ENCODE measurements around the gene TBC1D9. TPM values are rescaled to one million over a fixed set of nuclear protein-coding genes. Genes with fewer than 3 reads are reported as not detected.

TBC1D9 gene
- polyA plus RNA-seq, 3 donors: 55.7 to 68.9 (median 56.9) TPM

DNA sequence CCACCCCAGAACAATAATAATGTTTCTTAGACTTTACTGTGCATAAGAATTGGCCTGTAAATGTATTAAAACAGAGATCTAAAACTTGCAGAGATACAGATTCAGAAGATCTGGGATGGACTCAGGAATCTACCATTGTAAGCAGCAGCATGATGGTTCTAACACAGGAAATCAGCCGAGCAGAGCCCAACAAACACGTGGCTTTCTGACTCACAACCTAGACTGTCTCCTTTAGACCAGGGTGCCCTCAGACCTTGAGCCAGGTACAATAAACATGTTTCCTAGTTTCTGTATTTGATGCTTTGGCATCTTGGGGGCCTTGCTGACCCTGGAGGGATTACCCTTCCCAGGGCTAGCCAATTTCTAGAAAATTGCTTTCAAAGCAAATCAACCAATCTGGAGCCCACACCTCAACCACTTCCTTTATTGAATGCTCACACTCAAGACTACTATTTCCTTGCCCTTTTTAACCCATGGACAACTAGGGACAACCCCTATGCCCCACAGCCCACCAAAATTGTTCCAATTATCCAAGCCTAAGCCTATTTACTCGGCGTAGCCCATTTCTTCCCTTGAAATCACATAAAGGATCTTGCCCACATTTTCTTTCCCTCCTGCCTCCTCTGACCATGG lies 80.5 kb downstream of the TBC1D9 start:
- DNase-seq (ENCODE audit: extremely low read depth in 1 of 11, low read depth in 9 of 11, low spot score in 4 of 11): no peak

DNA sequence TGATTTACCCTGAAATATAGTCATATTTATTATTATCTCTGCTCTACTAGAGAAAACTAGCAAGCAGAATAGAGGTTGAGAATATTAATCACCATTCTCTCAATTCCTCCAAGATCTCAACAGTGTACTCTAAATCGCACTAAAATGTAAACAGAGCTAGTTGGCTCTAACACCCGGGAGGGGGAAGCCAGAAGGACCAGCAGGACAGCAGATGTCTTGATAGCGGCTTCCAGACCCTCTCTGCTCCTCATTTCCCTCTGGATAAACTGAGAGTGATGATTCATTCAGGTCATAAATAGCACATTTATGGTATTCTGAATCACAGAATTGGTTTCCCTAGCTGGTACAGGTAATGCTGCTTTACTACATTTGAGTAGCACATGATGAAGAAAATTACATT lies 82.5 kb downstream of the TBC1D9 start:
- no peak for DNase-seq (ENCODE audit: extremely low read depth in 1 of 11, low read depth in 9 of 11, low spot score in 4 of 11)

DNA sequence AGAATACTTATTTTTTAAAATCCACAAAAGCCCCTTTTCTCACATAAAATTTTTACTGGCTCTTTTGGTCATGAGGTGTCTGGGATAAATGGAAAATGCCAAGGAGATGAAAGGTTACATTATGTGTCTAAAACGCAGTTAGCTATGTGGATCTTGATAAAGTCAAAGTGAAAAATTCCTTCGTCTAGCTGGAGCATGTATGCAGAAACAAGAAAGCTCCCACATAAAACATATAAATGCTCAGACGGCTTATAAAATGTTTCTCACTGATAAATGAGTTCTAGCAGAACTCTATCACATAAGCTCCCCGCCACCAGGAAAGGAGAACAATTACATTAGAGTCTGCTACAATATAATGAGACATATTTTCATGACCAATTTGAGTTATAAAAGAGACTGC lies 83.8 kb downstream of the TBC1D9 start:
- DNase-seq (ENCODE audit: extremely low read depth in 1 of 11, low read depth in 9 of 11, low spot score in 4 of 11): no peak

DNA sequence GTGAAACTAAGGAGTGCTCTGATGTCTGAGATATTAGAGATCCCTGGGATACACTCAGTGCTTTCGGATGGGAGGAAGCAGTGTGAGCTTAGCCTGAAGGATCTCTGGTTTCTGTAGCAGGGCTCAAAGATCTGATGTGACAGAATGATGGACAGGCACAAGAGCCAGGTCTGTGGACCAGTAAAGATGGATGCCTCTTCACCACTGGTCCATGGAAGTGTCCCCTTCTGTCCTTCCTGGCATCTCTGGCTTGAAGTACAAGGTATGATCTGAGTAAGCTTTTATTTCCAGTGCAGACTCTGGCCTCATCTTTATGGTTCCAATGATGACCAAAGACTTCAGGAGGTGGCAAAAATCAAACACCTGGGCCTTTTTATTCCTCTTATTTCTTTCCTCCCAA lies 88.1 kb downstream of the TBC1D9 start:
- DNase-seq (ENCODE audit: extremely low read depth in 1 of 11, low read depth in 9 of 11, low spot score in 4 of 11): no peak

DNA sequence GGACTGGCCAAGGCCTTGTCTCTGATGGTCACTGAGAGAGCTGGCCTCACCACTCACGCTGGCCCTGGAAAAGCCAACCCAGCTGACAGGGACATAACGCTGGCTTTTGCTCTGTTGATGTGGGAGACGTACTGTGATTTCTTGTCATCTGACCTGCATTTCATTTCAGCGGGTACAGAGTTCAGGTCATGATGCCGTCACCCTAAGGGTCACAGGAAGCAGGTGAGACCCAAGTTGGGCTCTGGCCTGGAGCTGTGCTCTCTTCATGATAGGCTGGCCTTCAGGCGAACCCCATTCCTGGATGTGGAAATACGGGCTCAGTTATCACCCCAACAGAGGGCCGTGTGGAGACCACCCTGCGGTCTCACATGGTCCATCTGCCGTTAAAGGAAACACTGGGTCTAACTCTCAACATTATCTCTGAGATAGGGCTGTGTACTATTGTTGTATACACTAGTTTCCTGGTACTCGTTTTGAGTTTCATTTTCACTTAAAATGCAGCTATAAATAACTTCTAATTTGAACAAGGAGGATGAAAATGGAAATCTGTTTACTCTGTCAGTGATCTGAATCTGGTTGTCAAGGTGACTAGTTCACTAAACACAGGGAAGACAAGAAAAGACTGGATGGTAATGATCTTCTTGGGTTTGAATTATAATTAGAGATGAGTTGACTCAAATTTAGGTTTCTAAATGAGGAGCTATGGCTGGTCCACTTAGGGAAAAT lies 89.1 kb downstream of the TBC1D9 start:
- no peak for DNase-seq (ENCODE audit: extremely low read depth in 1 of 11, low read depth in 9 of 11, low spot score in 4 of 11)

DNA sequence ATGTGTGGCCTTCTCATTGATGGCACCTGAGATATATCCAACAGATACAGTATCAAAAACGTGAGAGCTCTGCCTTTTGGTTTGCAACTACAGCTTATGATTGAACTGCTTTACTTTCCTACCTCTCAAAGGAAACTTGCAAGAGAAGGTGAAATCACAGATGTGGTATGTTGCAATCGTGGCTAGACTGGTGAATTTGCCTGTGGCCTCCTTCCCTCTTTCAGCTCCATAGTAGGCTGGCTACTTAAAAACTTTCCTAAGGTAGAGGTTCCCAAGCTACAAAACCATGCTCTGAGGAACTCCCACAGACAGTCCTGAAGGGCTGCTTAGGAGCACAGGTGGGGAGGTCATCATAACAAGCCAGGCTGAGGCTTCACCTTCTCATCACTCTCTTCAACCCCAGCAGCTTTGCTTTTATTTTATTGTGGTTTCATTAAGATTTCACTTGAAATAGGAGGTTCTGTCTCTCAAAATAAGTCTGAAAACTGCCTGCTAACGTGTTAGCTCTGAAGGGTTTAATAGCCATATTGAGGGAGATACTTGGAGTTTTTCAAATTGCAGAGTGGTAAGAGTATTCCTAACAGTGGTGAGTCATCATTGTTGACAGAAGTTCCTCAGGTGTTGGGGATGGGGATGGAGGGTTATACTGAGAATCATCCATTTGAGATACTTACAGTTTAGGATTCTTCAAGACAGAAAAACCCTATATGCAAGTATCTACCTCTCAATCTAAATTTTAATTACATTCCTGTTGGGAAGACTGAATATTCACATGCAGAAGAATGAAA lies 93.9 kb downstream of the TBC1D9 start:
- DNase-seq (ENCODE audit: extremely low read depth in 1 of 11, low read depth in 9 of 11, low spot score in 4 of 11): no peak

DNA sequence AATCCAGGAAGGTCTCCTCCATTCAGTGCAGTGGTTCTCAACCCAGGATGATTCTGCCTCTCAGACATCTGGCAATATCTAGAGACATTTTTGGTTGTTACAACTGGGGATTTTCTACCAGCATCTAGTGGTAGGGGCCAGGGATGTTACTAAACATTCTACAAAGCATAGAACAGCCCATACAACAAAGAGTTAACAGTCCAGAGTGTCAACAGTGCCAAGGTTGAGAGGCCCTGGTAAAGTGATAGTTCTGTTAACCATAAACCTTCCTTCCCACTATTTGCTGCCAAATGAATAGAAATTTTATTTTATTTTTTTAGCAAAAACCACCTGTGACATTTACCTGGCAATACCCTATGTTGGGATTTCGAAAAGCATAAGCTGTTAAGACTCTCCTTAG lies 94.6 kb downstream of the TBC1D9 start:
- no peak for DNase-seq (ENCODE audit: extremely low read depth in 1 of 11, low read depth in 9 of 11, low spot score in 4 of 11)

DNA sequence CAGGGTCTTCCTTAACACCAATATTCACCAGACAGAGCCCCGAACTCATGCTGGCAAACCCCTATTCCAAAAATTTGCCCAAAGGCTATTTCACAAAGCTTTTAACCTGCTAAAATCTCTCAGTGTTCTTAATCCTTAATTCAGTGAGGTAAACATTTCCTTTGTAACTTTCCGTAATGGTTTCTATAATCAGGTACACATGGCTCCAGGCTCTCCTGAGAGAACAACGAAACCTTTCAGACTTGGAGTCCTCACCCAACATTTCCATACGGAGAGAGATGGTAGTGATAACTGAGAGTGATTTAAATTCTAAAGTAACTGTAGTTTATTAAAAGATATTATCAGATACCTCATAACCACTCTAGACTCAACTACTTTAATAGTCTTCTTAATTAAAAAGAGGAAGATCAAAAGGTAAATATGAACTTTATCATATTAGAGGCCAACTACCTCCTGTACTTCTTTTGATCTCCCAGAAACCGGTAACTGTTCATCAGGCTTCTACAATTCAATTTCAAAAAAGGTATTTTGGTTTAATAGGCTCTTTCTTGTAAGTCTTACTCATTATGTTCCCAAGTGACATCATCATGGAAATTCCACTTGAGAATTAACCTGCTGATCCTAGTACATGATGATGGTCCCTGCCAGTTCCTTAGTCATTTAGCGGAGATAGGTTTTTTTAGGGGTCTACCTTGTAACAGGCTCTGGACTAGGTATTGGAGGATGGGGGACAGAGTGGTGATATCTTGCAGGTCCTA lies 96.1 kb downstream of the TBC1D9 start:
- peak in 3 of 11 donors; percentile 32 to 56 (median 43) for DNase-seq (ENCODE audit: extremely low read depth in 1 of 11, low read depth in 9 of 11, low spot score in 4 of 11)

DNA sequence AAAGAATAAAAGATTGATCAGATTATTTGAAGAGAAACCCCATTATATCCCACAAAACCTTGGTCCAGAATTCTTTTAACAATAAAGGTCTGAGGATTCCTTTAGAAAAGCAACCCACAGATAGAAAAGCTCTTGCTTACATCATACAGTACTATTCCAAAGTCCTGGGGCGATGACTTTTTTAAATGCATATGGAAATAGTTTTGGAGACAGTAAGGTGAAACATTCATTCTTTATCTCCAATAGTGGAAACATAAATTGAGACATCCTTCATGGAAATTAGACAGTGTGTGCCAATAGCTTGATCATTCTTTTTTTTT lies 101.7 kb downstream of the TBC1D9 start:
- DNase-seq (ENCODE audit: extremely low read depth in 1 of 11, low read depth in 9 of 11, low spot score in 4 of 11): no peak

DNA sequence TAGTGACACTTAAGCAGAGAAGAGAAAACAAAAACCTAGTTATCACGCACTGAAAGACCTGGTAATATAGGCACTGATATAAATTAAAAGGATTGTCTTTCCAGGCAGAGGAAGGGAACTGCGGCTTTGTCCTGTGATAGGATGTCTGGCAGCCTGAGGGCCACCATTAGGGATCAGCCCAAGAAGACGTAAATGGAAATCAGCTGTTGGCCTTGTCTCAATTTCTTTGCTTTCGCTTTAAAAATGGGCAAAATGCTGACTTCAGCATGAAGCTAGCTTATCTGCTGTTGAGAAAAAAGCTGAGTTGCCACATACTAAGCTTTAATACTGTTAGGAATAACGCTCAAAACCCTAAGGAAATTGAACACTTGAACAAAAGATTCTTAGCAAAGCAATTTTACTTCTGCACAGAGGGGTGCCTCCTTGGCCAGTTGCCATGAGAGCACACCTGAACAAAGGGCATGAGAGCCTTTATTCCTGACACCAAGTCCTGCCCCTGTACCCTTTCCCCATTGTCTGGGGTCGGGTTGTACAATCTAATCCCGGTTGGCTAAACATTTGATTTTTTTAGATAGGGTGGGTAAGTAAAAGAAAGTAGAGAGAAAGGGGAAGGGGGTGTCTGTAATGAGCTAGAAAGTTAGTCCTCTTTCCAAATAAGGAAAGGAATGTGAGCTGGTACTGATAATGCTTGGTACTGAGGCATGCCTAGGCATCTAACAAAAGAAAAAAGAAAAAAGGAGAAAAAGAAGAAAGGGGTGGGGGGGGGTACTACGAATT lies 102.3 kb downstream of the TBC1D9 start:
- no peak for DNase-seq (ENCODE audit: extremely low read depth in 1 of 11, low read depth in 9 of 11, low spot score in 4 of 11)

DNA sequence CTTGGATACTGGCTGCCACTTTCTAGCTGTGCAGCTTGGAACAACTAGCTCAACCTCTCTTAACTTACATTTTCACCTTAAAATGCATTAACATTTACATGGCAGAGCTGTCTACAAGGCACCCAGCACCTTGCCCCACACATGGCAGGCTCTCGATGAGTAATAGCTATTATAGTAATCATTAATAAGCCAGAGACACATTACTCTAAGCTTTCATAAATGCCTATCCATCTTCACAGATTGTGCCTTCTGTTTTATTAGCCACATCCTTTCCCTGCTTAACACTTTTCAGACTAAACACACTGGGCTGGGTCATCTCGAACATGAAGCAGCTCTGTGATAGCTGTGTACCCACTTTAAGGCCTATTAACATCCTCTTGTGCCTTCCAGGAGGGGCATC lies 103.6 kb downstream of the TBC1D9 start:
- DNase-seq (ENCODE audit: extremely low read depth in 1 of 11, low read depth in 9 of 11, low spot score in 4 of 11): no peak

DNA sequence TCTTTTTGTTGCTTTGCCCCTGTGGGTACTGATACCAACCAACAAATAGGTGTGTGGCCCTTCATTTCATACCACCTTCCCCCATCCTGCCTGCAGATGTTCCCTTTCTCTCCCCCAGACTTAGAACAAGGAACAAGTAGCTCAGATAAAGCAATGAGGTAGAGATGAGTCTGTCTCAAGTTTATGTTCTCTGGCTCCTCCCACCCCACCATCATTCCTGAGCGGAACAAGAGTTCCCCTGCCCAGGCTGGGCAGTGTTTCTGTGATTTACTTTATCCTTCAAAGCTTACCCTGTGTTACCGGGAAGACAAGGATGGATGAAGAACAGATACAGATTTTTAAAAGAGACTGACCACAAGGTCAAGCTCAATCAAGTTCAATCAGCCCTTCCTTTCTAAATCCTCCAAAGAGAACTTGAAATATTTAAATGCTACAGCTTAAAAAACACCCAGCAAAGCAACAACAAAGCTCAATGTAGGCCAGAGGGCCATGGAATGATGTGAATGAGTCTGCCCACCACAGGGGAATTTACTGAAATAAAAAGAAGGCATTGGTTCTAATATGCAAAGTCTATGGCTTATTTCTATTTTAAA lies 107.4 kb downstream of the TBC1D9 start:
- no peak for DNase-seq (ENCODE audit: extremely low read depth in 1 of 11, low read depth in 9 of 11, low spot score in 4 of 11)

DNA sequence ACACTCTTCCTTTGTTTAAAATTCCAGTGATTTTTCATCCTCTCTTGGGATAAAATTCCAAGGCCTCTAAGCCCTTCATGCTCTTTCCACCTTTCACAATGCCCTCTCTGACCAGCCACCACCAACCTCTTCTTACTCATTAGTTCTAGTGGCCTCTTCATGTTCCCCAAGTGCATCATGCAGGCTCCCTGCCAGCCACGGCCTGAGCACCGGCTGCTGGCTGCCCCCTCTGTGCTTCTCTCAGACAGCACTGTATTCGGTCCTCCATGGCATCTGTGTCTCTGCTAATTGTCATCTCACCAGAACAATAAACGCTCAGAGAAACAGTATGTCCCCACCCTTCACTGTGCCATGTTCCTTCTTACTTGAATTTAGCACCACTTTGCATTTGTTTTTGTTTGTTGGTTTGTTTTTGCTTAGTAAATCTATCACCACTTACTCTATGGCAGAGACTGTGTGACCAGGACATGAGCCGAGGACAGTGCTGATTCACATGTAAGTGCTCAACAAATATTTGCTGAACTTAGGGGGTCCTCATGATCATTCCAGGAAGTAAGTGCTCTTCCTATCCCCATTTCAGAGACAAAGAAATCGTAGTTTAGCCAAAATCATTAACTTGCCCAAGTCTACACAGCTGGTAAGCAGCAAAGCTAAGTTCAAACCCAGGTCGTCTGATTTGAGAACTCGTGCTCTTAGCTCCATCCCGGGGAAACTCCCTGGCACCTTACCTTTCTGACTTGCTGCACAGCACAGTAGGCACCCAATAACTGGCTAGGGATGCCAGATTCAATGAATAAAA lies 110.4 kb downstream of the TBC1D9 start:
- DNase-seq (ENCODE audit: extremely low read depth in 1 of 11, low read depth in 9 of 11, low spot score in 4 of 11): no peak

DNA sequence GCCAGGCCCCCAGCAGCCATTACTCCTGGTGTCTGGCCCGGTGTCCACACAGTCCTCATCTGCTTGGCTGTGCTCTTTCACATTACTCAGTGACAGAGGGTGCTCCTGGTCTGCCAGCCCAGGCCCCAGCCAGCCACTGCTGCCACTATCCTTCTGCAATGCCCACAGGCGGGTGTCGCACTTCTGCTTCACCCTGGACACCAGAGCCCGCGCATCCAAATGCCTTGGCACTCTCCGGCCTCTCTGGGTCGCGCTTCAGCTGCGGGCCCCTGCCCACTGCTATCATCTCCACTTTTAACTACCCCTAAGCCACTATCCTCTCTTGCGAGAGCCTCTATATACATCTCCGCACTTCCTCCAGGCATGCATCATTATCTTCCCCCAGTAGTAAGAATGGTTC lies 111.0 kb downstream of the TBC1D9 start:
- no peak for DNase-seq (ENCODE audit: extremely low read depth in 1 of 11, low read depth in 9 of 11, low spot score in 4 of 11)

DNA sequence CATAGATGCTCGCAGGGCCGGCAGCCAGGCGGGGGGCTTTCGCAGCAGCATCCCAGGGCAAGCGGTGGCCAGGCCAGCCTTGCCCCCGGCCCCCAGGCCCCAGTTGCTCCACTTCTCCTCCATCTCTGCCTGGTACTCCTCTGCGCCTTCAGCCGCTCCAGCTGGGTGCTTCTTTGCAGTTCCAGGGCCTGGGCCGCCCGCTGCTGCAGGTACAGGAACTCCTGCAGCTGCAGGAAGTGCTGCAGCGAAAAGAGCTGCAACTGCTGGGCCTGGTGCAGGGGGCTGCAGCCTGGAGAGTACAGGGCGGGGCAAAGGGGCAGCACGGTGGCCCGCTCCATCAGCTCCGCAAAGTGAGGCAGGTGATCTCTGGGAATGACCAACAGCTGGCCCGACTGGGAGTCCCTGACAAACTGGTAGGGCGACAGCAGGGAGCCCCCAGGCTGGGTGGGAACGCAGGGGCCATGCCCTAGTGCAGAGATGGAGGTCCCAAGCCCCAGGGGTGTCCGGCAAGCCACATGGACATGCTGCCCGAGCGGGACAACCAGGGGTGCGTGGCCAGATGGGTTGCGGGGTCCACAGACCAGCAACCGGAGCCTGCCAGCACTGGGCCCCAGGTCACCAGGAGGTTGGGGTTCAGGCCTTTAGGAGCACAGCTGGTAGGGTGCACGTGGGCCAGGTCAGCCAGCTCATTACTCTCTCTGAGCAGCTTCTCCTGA lies 111.6 kb downstream of the TBC1D9 start:
- DNase-seq (ENCODE audit: extremely low read depth in 1 of 11, low read depth in 9 of 11, low spot score in 4 of 11): no peak

DNA sequence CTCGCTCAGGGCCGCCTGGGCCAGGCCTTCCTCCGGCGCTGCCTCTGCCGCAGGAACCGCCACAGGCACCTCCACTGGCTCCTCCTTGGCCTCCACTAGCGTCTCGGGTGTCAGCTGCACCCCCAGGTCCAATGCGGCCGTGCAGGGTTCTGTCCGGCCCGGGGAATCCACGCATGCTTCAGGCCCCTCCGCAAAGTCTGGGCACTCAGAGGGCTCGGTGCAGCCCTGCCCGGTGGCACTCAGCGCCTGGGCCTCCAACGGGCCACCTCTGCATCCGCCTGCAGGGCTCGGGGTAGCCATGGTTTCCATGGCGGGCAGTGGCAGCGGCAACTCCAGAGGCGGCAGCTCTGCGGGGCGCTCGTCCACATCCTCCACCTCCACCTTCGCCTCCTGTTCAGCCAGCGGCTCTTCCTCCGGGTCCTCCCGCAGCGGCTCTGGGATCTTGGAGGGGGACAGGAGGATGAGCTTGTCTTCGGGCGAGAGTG lies 112.6 kb downstream of the TBC1D9 start:
- no peak for DNase-seq (ENCODE audit: extremely low read depth in 1 of 11, low read depth in 9 of 11, low spot score in 4 of 11)

Data from renal cortex interstitium (tissue), 11 donors.